Left ventricle myocardium inferior (tissue), 1 donor: ENCODE results near the gene SHROOM2. TPM values are rescaled to one million over a fixed set of nuclear protein-coding genes. Genes with fewer than 3 reads are reported as not detected.

ENCODE experiments used
- DNase-seq: peaks from one replicate; pipeline ENCODE4 v3.0.0-alpha.2; 2020
- H3K27ac ChIP-seq: fragments of 200-600 bp; replicated peaks from 2 replicates; pipeline ENCODE4 v1.8.0; 2021
- H3K27me3 ChIP-seq: fragments of 200-600 bp; 2 replicates; pipeline ENCODE4 v1.8.0; 2021; ENCODE audit warnings: low read depth
- H3K36me3 ChIP-seq: fragments of 200-600 bp; 2 replicates; pipeline ENCODE4 v1.8.0; 2021
- H3K4me1 ChIP-seq: fragments of 200-600 bp; 2 replicates; pipeline ENCODE4 v1.8.0; 2021
- H3K4me3 ChIP-seq: fragments of 200-600 bp; 2 replicates; pipeline ENCODE4 v1.8.0; 2021; ENCODE audit warnings: mild to moderate bottlenecking, moderate library complexity
- H3K9me3 ChIP-seq: fragments of 200-600 bp; replicated peaks from 2 replicates; pipeline ENCODE4 v1.8.0; 2021
- intact Hi-C: fragments of 100-400 bp; cut with micrococcal nuclease; formaldehyde crosslinking; loops from one replicate; pipeline ENCODE4 v1.11.0; 2022
- total RNA-seq: library from RNA; stranded (reverse); fragmentation: NEBNext Ultra II Directional; extraction: Animal tissue kit (Norgen Biotek cat#: 25700); gene quantifications from one replicate; pipeline ENCODE4 v1.2.1, GENCODE V29; 2021
- TF ChIP-seq, protein P1 (sequence below): fragments of 200-600 bp; IDR thresholded peaks from 2 replicates; pipeline ENCODE4 v1.8.0; 2021; ENCODE audit warnings: antibody characterized with exemption, mild to moderate bottlenecking, borderline replicate concordance
- donor health status: DM: no; HTN: yes; CAD: no; lungs with severe emphysema.

SHROOM2 gene
- total RNA-seq, 1 donor from 2014 or later = 0.71 TPM

DNA sequence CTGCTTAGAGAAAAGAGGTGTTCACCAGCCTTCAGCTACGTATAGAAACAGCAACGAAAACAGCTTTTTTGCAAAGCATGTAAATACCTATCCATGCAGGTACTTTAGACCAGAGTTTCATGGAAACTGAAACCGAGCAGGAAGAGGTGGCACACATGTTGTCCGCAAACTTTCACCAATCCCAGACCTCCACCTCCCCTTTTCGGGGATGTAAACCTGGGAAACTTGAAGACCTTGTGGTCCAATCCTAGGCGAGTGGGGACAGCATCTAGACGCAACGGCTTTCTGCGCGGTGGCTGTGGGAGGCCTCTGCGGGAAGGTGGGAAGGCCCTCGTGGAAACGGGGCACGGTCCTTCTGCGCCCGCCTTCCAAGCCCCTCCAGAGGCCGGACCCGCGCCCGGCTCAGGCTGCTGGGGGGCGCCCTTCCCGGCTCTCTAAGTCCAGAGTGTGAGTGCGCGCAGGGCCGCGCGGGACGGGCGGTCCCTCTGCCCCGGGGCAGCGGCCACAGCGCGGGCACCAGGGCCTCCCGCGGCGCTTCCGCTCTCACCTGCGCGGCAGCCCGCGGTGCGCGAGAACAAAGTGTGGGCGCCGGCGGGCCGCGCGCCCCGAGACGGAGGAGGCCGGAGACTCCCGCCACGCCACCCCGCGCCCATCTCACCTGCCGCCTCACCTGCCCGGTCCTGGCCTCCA is 830 bp upstream of the SHROOM2 start:
- no peaks in the 10 kb centered on the region for H3K36me3 ChIP-seq
- H3K4me1 ChIP-seq = peaks cover 7% of the 10 kb centered on the region
- peak overlapping the region; percentile 67 for H3K4me3 ChIP-seq
- no peak overlapping the region for H3K27ac ChIP-seq
- DNase-seq = no peak
- intact Hi-C loops = no loop called here
- TF ChIP-seq, protein P1, sequence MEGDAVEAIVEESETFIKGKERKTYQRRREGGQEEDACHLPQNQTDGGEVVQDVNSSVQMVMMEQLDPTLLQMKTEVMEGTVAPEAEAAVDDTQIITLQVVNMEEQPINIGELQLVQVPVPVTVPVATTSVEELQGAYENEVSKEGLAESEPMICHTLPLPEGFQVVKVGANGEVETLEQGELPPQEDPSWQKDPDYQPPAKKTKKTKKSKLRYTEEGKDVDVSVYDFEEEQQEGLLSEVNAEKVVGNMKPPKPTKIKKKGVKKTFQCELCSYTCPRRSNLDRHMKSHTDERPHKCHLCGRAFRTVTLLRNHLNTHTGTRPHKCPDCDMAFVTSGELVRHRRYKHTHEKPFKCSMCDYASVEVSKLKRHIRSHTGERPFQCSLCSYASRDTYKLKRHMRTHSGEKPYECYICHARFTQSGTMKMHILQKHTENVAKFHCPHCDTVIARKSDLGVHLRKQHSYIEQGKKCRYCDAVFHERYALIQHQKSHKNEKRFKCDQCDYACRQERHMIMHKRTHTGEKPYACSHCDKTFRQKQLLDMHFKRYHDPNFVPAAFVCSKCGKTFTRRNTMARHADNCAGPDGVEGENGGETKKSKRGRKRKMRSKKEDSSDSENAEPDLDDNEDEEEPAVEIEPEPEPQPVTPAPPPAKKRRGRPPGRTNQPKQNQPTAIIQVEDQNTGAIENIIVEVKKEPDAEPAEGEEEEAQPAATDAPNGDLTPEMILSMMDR = no peak
- peaks cover 4% of the 10 kb centered on the region for H3K27me3 ChIP-seq
- no peaks in the 10 kb centered on the region for H3K9me3 ChIP-seq

DNA sequence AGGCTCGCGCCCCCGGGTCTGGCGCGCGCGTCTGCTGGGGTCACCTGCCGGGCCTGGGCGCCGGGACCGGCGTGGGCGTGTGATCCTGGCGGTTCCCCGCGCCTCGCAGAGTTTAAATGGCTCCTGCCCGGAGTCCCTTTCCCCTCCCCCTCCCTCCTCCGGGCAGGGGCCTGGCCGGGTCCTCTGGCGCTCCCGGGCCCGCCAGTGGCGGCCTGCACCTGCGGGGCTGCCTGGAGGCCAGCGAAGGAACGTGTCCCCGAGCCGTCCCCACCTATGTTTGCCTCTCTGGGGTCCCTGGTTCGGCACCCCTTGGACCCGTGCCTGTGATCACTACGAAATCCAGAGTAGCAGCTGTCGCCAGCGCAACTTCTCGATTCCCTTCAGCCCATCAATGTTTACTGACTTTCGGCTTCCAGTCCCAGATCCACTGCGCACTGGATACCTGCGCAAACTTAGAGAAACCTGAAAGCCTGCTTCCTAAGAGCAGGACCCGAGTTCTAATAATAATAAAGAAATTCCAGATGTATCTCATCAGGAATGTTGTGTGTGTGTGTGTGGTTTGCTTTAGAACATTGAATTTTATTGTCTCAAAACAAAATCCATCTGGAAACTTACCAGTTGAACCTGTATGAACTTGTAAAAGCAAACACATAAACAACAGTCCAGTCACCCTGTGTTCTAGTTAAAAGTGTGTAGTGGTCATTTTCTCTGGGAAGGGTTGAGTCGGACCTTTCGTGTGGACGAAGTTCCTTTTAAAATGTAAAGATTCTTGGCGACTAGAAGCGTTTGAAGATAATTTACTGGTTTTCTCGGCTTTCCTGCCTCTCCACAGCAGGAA is 788 bp downstream of the SHROOM2 start:
- DNase-seq = no peak
- H3K27me3 ChIP-seq = peaks cover 4% of the 10 kb centered on the region

DNA sequence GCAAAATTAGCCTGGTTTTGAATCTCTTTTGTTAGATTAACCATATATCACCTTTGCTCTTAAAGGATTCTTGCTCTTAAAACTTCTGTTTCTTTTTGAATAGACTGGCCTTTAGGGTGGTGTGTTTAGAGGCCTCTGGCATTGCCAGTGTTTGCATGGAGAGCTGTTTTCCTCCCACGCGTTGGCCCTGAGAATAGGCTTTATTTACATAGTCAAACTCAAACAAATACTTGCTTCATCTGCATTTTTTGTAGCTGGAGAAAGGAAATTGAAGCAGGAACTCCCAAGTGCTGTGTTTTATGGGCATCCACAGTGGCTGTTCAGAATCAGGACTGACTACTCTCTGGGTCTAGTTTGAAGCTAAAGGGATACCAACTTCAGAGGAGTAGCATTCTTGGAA is 2.7 kb downstream of the SHROOM2 start:
- Histone ChIP-seq H3K4me3 (no peak overlapping the region), H3K4me1 (peaks cover 7% of the 10 kb centered on the region), H3K9me3 (no peaks in the 10 kb centered on the region), H3K36me3 (no peaks in the 10 kb centered on the region), H3K27ac (no peak overlapping the region), H3K27me3 (peaks cover 4% of the 10 kb centered on the region)
- no peak for DNase-seq
- intact Hi-C loops = no loop called here
- TF ChIP-seq, protein P1 = no peak

More for the DNA sequence above, 788 bp downstream of the SHROOM2 start:
- H3K27ac ChIP-seq = no peak overlapping the region
- H3K36me3 ChIP-seq = no peaks in the 10 kb centered on the region
- H3K9me3 ChIP-seq = no peaks in the 10 kb centered on the region
- intact Hi-C loops = no loop called here
- peak overlapping the region; percentile 67 for H3K4me3 ChIP-seq
- H3K4me1 ChIP-seq = peaks cover 7% of the 10 kb centered on the region
- TF ChIP-seq, protein P1 = no peak

DNA sequence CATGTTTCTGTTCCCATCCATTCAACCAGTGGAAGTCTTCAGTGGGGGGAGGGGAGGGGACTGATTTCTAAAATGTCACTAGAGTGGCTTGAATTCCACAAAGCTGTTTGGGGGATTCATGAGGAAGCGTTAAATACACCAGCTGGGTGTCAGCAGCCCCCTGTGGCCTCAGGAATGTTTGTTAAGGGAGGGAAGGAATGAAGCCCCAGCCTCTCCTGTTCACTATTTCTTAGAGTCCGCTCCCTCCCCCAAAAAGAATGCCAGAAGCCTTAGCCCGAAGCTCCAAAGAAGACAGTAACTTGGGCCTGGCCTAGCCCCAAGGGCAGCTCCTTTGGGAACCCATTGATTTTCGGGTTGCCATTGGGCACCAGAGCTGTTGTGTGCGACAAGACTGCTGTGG is 3.3 kb downstream of the SHROOM2 start:
- H3K4me3 ChIP-seq = no peak overlapping the region
- DNase-seq = no peak
- no peaks in the 10 kb centered on the region for H3K36me3 ChIP-seq
- peaks cover 7% of the 10 kb centered on the region for H3K4me1 ChIP-seq
- no peak overlapping the region for H3K27ac ChIP-seq
- peaks cover 4% of the 10 kb centered on the region for H3K27me3 ChIP-seq
- TF ChIP-seq, protein P1 = no peak
- no peaks in the 10 kb centered on the region for H3K9me3 ChIP-seq
- intact Hi-C loops = no loop called here

DNA sequence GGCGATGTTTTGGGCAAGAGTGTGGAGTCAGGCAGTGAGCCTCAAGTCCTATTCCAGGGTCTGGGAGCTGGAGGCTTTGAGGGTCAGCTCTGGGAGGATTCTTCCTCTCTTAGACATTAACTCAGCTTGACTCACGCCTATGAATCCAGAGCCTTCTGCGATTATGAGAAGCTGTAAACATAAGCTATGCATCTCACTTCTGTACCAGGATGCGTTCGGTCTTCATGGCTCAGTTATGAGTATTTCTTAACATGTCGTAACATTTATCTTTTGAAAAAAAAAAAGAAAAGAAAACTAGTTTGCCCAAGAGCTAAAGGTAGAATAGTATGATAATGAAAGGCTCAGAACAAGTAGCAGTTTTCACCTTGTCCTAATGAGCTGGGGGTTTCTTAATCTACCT is 4.6 kb downstream of the SHROOM2 start:
- Histone ChIP-seq H3K4me3 (no peak overlapping the region), H3K9me3 (no peaks in the 10 kb centered on the region), H3K27me3 (peaks cover 4% of the 10 kb centered on the region), H3K27ac (no peak overlapping the region), H3K4me1 (peaks cover 7% of the 10 kb centered on the region), H3K36me3 (no peaks in the 10 kb centered on the region)
- TF ChIP-seq, protein P1 = no peak
- intact Hi-C loops = no loop called here
- no peak for DNase-seq
